CD14-positive monocyte (primary cell): Measurements from ENCODE around the gene SLC12A7. TPM values are rescaled to one million over a fixed set of nuclear protein-coding genes. Genes with fewer than 3 reads are reported as not detected.
"Not testable (repeated sequence)": the region's sequence is repeated elsewhere in the genome, so short reads cannot be mapped to it uniquely, and the experiment has no call there.

ENCODE experiments used
- DNase-seq, 3 donors: peaks; one replicate each; pipeline ENCODE4 v3.0.0-alpha.2; 2011 to 2022
- H2AFZ ChIP-seq: 2 replicates; pipeline ENCODE4 v1.6.0; 2012; ENCODE audit warnings: mild to moderate bottlenecking, low read depth, low read length, inconsistent platforms; ENCODE audit not compliant: insufficient read depth, poor library complexity, severe bottlenecking
- H3K27ac ChIP-seq, 2 donors: 1 replicate in 1 of 2; 2 replicates in 1 of 2; pipeline ENCODE4 v1.5.1; 2012 to 2013; ENCODE audit warnings: low read length in 2 of 2, control low read depth in 1 of 2, inconsistent platforms in 1 of 2, low read depth in 1 of 2, mild to moderate bottlenecking in 1 of 2
- H3K27me3 ChIP-seq, 2 donors: one replicate each; pipeline versions ENCODE4 v1.6.0 to v1.6.1; 2011 to 2013; ENCODE audit warnings: low read length in 2 of 2; ENCODE audit not compliant: control insufficient read depth in 2 of 2, insufficient read depth in 2 of 2
- H3K36me3 ChIP-seq, 2 donors: replicated peaks in 1 of 2; 1 replicate in 1 of 2; 2 replicates in 1 of 2; pipeline versions ENCODE4 v1.5.1 to v1.6.1; 2012 to 2013; ENCODE audit warnings: low read length in 2 of 2, control low read depth in 1 of 2, inconsistent platforms in 1 of 2, mild to moderate bottlenecking in 1 of 2; ENCODE audit not compliant: insufficient read depth in 2 of 2, control insufficient read depth in 1 of 2
- H3K4me1 ChIP-seq, 2 donors: 1 replicate in 1 of 2; 2 replicates in 1 of 2; pipeline versions ENCODE4 v1.5.1 to v1.6.1; 2012 to 2013; ENCODE audit warnings: low read length in 2 of 2, control low read depth in 1 of 2, inconsistent platforms in 1 of 2, mild to moderate bottlenecking in 1 of 2, moderate library complexity in 1 of 2; ENCODE audit not compliant: insufficient read depth in 2 of 2, control insufficient read depth in 1 of 2
- H3K4me2 ChIP-seq: replicated peaks from 2 replicates; pipeline ENCODE3; 2012; ENCODE audit warnings: low read length, moderate library complexity, mild to moderate bottlenecking; ENCODE audit not compliant: poor library complexity, severe bottlenecking; ENCODE audit errors: extremely low read depth
- H3K4me3 ChIP-seq, 3 experiments: fragments of 200-600 bp in 1 of 3; sonication (generic) in 1 of 3; replicated peaks in 1 of 3; 1 replicate in 2 of 3; 2 replicates in 1 of 3; pipeline ENCODE4 v1.5.1; 2011 to 2013; ENCODE audit warnings: low read length in 3 of 3, mild to moderate bottlenecking in 3 of 3, control low read depth in 2 of 3, low read depth in 2 of 3, inconsistent platforms in 1 of 3, moderate library complexity in 1 of 3
- H3K79me2 ChIP-seq: 2 replicates; pipeline ENCODE4 v1.6.0; 2012; ENCODE audit warnings: mild to moderate bottlenecking, control low read depth, inconsistent platforms, low read length, moderate library complexity; ENCODE audit not compliant: insufficient read depth
- H3K9ac ChIP-seq: 2 replicates; pipeline ENCODE4 v1.6.0; 2017; ENCODE audit warnings: low read length, mild to moderate bottlenecking; ENCODE audit not compliant: insufficient read depth, poor library complexity, severe bottlenecking
- H3K9me3 ChIP-seq, 2 donors: replicated peaks in 1 of 2; 1 replicate in 1 of 2; 2 replicates in 1 of 2; pipeline versions ENCODE4 v1.5.1 to v1.6.1; 2012 to 2013; ENCODE audit warnings: low read length in 2 of 2, control low read depth in 1 of 2; ENCODE audit not compliant: control insufficient read depth in 1 of 2, insufficient read depth in 1 of 2
- H4K20me1 ChIP-seq: 2 replicates; pipeline ENCODE4 v1.6.0; 2012; ENCODE audit warnings: mild to moderate bottlenecking, low read length, control low read depth, moderate library complexity; ENCODE audit not compliant: insufficient read depth
- H3K27ac Mint-ChIP-seq, 7 donors: one replicate each; pipeline ENCODE4 v1.8.0; 2020; ENCODE audit warnings: mild to moderate bottlenecking in 7 of 7, mixed read lengths in 7 of 7, moderate library complexity in 6 of 7, inconsistent platforms in 2 of 7
- H3K27me3 Mint-ChIP-seq, 3 donors: one replicate each; pipeline ENCODE4 v1.8.0; 2021 to 2022; ENCODE audit warnings: low read depth in 3 of 3, mild to moderate bottlenecking in 3 of 3, mixed read lengths in 3 of 3, moderate library complexity in 3 of 3, inconsistent platforms in 1 of 3
- H3K36me3 Mint-ChIP-seq, 2 donors: one replicate each; pipeline ENCODE4 v1.8.0; 2020; ENCODE audit warnings: mixed read lengths in 2 of 2, inconsistent platforms in 1 of 2, mild to moderate bottlenecking in 1 of 2
- H3K4me1 Mint-ChIP-seq: one replicate; pipeline ENCODE4 v1.8.0; 2020; ENCODE audit warnings: mild to moderate bottlenecking, mixed read lengths
- H3K4me3 Mint-ChIP-seq, 2 donors: one replicate each; pipeline ENCODE4 v1.8.0; 2020; ENCODE audit warnings: mild to moderate bottlenecking in 2 of 2, mixed read lengths in 2 of 2, moderate library complexity in 1 of 2
- H3K9me3 Mint-ChIP-seq, 7 donors: one replicate each; pipeline ENCODE4 v1.8.0; 2020 to 2022; ENCODE audit warnings: mixed read lengths in 7 of 7, mild to moderate bottlenecking in 6 of 7, moderate library complexity in 6 of 7, inconsistent platforms in 2 of 7
- WGBS: methylation state at CpG from one replicate; pipeline ENCODE4 v1.1.5; 2013; ENCODE audit warnings: missing lambda C conversion rate; ENCODE audit not compliant: insufficient coverage; 5-methylcytosine and 5-hydroxymethylcytosine counted together
- intact Hi-C, 2 donors: fragments of 100-400 bp; cut with micrococcal nuclease; formaldehyde crosslinking; loops; one replicate each; pipeline versions ENCODE4 v1.15.0 to v1.15.1; 2023
- polyA plus RNA-seq, 3 donors: library from polyadenylated mRNA; depleted of rRNA in 1 of 3; unstranded in 2 of 3; stranded (reverse) in 1 of 3; fragments of 300-500 nt in 2 of 3; fragments of >200 nt in 1 of 3; fragmentation: Illumina TruSeq in 2 of 3; gene quantifications; 1 replicate in 2 of 3; 2 replicates in 1 of 3; pipeline ENCODE4 v1.2.3, GENCODE V29; 2012 to 2021
- TF ChIP-seq, protein P1 (sequence below): fragments of 200-600 bp; IDR thresholded peaks from one replicate; pipeline ENCODE4 v1.8.0; 2022; ENCODE audit warnings: antibody characterized with exemption, mild to moderate bottlenecking

Gene SLC12A7
- polyA plus RNA-seq, 3 donors: 8.2 to 31.2 (median 12.5) TPM

DNA sequence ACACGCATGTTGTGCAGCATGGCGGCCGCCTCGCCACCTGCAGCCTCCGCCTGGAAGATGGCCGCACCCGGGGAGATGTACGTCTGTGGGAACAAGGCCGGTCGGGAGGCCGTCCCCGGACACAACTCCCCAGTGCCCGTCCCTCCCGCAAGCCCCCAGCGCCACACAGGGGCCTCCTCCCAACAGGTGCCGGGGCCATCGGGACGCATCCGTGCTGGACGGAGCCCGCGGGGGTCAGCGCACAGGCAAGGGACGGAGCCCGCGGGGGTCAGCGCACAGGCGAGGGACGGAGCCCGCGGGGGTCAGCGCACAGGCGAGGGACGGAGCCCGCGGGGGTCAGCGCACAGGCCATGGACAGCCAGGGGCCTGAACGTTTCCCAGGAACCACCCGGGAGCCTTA lies 26.5 kb downstream of the SLC12A7 start:
- no peaks in the 10 kb centered on the region for H3K27me3 ChIP-seq
- peaks cover 32 to 58% of the 10 kb centered on the region in 2 donors for H3K36me3 ChIP-seq
- H4K20me1 ChIP-seq: peaks cover 26% of the 10 kb centered on the region
- Mint-ChIP-seq H3K27ac (no peak overlapping the region), H3K36me3 (peaks cover 53 to 61% of the 10 kb centered on the region in 2 donors), H3K27me3 (peaks cover 1 to 3% (median 2%) of the 10 kb centered on the region in 3 donors), H3K9me3 (peaks cover 0 to 4% (median 0%) of the 10 kb centered on the region in 7 donors), H3K4me3 (no peak overlapping the region), H3K4me1 (no peaks in the 10 kb centered on the region)
- H3K4me1 ChIP-seq: no peaks in the 10 kb centered on the region
- DNase-seq: no peak
- no peak overlapping the region for H3K9ac ChIP-seq
- no peak overlapping the region for H3K27ac ChIP-seq
- intact Hi-C loops: no loop called here
- no peaks in the 10 kb centered on the region for H3K79me2 ChIP-seq
- WGBS: 98% methylated on average over 36 of the region's 39 CpGs
- no peak overlapping the region for H2AFZ ChIP-seq
- no peaks in the 10 kb centered on the region for H3K9me3 ChIP-seq
- TF ChIP-seq, protein P1, sequence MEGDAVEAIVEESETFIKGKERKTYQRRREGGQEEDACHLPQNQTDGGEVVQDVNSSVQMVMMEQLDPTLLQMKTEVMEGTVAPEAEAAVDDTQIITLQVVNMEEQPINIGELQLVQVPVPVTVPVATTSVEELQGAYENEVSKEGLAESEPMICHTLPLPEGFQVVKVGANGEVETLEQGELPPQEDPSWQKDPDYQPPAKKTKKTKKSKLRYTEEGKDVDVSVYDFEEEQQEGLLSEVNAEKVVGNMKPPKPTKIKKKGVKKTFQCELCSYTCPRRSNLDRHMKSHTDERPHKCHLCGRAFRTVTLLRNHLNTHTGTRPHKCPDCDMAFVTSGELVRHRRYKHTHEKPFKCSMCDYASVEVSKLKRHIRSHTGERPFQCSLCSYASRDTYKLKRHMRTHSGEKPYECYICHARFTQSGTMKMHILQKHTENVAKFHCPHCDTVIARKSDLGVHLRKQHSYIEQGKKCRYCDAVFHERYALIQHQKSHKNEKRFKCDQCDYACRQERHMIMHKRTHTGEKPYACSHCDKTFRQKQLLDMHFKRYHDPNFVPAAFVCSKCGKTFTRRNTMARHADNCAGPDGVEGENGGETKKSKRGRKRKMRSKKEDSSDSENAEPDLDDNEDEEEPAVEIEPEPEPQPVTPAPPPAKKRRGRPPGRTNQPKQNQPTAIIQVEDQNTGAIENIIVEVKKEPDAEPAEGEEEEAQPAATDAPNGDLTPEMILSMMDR: no peak
- H3K4me3 ChIP-seq: no peak overlapping the region
- H3K4me2 ChIP-seq: no peak overlapping the region

DNA sequence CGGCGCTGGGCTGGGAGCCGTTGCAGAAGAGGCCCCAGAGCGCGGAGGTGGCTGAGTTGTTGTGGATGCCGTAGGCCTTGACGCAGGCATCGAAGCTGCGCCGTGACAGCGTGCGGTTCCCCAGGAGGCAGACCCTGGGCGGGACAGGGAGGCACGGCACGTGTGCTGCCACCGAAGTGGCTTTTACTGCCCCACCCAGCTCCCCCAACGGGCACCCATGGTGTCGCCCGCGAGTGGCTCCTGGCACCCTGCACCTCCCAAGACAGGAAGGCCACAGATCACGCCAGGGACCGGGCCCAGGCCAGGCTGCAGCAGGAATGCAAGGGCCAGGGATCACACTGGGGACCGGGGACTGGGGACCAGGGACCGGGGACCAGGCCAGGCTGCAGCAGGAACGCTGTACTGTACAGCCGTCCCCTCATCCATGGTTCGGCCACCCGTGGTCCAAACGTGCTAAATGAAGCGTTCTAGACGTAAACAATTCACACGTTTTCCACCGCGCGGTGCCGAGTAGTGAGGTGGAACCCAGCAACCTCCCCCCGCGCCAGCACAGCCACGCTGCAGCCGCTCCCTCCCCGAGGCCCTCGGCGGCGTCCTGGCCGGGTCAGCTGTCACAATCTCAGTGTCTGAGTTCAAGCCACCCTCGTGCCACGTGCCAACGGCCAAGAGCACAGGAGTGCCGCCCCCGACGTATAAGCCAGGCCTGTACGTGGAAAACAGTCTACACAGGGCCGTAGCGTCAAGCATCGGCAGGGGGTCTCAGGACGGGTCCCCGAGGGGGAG lies 27.8 kb downstream of the SLC12A7 start:
- Mint-ChIP-seq H3K4me1 (no peaks in the 10 kb centered on the region), H3K27ac (no peak overlapping the region), H3K9me3 (peaks cover 0 to 4% (median 0%) of the 10 kb centered on the region in 7 donors), H3K4me3 (no peak overlapping the region), H3K36me3 (peaks cover 53 to 57% of the 10 kb centered on the region in 2 donors), H3K27me3 (peaks cover 0 to 2% (median under 1%) of the 10 kb centered on the region in 3 donors)
- Histone ChIP-seq H3K4me1 (no peaks in the 10 kb centered on the region), H2AFZ (no peak overlapping the region), H3K79me2 (no peaks in the 10 kb centered on the region), H3K36me3 (peaks cover 38 to 62% of the 10 kb centered on the region in 2 donors), H3K9me3 (no peaks in the 10 kb centered on the region), H3K9ac (no peak overlapping the region), H3K4me2 (no peak overlapping the region), H3K27ac (no peak overlapping the region), H3K27me3 (no peaks in the 10 kb centered on the region), H4K20me1 (peaks cover 12% of the 10 kb centered on the region), H3K4me3 (no peak overlapping the region)
- DNase-seq: no peak
- intact Hi-C loops: no loop called here
- TF ChIP-seq, protein P1: no peak
- 95% methylated on average over 57 of the region's 57 CpGs for WGBS

- H3K4me2 ChIP-seq, H3K4me1 Mint-ChIP-seq, H3K4me3 ChIP-seq, H3K27me3 ChIP-seq, H3K4me1 ChIP-seq, H3K9me3 ChIP-seq, H2AFZ ChIP-seq, H3K27ac ChIP-seq, intact Hi-C loops, H3K27me3 Mint-ChIP-seq, H3K9ac ChIP-seq, H3K9me3 Mint-ChIP-seq, H3K4me3 Mint-ChIP-seq, H3K79me2 ChIP-seq, H3K27ac Mint-ChIP-seq: not testable (repeated sequence)
- peaks cover 49 to 53% of the 10 kb centered on the region in 2 donors for H3K36me3 Mint-ChIP-seq
- peaks cover 12% of the 10 kb centered on the region for H4K20me1 ChIP-seq
- 96% methylated on average over 9 of the region's 15 CpGs for WGBS
- DNase-seq: peak in 1 of 3 donors; percentile 69
- peaks cover 35 to 54% of the 10 kb centered on the region in 2 donors for H3K36me3 ChIP-seq
Observed at GRCh38 chr5:1083026-1083425, 28.8 kb downstream of the SLC12A7 start.
